HUES48 (cell line): Measurements from ENCODE around the gene OR8D1.

Experiments used
- H3K27ac ChIP-seq: one replicate; pipeline ENCODE4 v1.7.0; 2013; ENCODE audit warnings: low read depth, low read length, inconsistent platforms
- H3K27me3 ChIP-seq: 2 replicates; pipeline ENCODE4 v1.6.1; 2013; ENCODE audit warnings: mild to moderate bottlenecking, low read length; ENCODE audit not compliant: control insufficient read depth, insufficient read depth
- H3K36me3 ChIP-seq: 2 replicates; pipeline ENCODE4 v1.6.1; 2013; ENCODE audit warnings: low read length; ENCODE audit not compliant: control insufficient read depth, insufficient read depth
- H3K4me1 ChIP-seq: 2 replicates; pipeline ENCODE4 v1.6.1; 2013; ENCODE audit warnings: mild to moderate bottlenecking, low read length; ENCODE audit not compliant: control insufficient read depth, insufficient read depth
- H3K4me3 ChIP-seq: 2 replicates; pipeline ENCODE4 v1.5.1; 2013; ENCODE audit warnings: mild to moderate bottlenecking, low read depth, low read length
- H3K9ac ChIP-seq: 2 replicates; pipeline ENCODE4 v1.6.1; 2013; ENCODE audit warnings: mild to moderate bottlenecking, low read depth, low read length, moderate library complexity
- H3K9me3 ChIP-seq: 2 replicates; pipeline ENCODE4 v1.6.1; 2013; ENCODE audit warnings: low read length; ENCODE audit not compliant: control insufficient read depth, insufficient read depth

The OR8D1 gene

GRCh38 chr11:124313849-124314248 is at the start of gene OR8D1:
TSS of gene OR8D1 (minus strand) at chr11:124313949. CDS start at chr11:124310766, 3,183 bp downstream.
- Histone ChIP-seq H3K9me3 (no peaks in the 10 kb centered on the region), H3K9ac (no peak within 1 kb of the TSS), H3K27me3 (no peaks in the 10 kb centered on the region), H3K36me3 (no peaks in the 10 kb centered on the region), H3K4me3 (no peak within 1 kb of the TSS), H3K27ac (no peak within 1 kb of the TSS), H3K4me1 (no peaks in the 10 kb centered on the region)

GRCh38 chr11:124359566-124359965 is 45.8 kb upstream of the OR8D1 start:
- Histone ChIP-seq H3K4me3 (no peak overlapping the region), H3K36me3 (no peaks in the 10 kb centered on the region), H3K9me3 (no peaks in the 10 kb centered on the region), H3K4me1 (no peaks in the 10 kb centered on the region), H3K9ac (no peak overlapping the region), H3K27ac (no peak overlapping the region), H3K27me3 (no peaks in the 10 kb centered on the region)

- H3K4me3 ChIP-seq: no peak overlapping the region
- H3K4me1 ChIP-seq: no peaks in the 10 kb centered on the region
- H3K27me3 ChIP-seq: no peaks in the 10 kb centered on the region
- H3K36me3 ChIP-seq: no peaks in the 10 kb centered on the region
- no peak overlapping the region for H3K9ac ChIP-seq
- no peak overlapping the region for H3K27ac ChIP-seq
- no peaks in the 10 kb centered on the region; the same call in 1 of the 2 replicates for H3K9me3 ChIP-seq
Observed at GRCh38 chr11:124346311-124346955, 32.7 kb upstream of the OR8D1 start.

- H3K27ac ChIP-seq: no peak overlapping the region
- H3K27me3 ChIP-seq: no peaks in the 10 kb centered on the region
- H3K36me3 ChIP-seq: no peaks in the 10 kb centered on the region
- no peak overlapping the region for H3K4me3 ChIP-seq
- H3K9me3 ChIP-seq: no peaks in the 10 kb centered on the region; the same call in 1 of the 2 replicates
- H3K4me1 ChIP-seq: no peaks in the 10 kb centered on the region
- H3K9ac ChIP-seq: no peak overlapping the region
Observed at GRCh38 chr11:124344346-124344745, 30.6 kb upstream of the OR8D1 start.

- no peak overlapping the region for H3K9ac ChIP-seq
- H3K9me3 ChIP-seq: no peaks in the 10 kb centered on the region
- no peaks in the 10 kb centered on the region for H3K27me3 ChIP-seq
- H3K4me1 ChIP-seq: no peaks in the 10 kb centered on the region
- H3K36me3 ChIP-seq: no peaks in the 10 kb centered on the region
- no peak overlapping the region for H3K4me3 ChIP-seq
- no peak overlapping the region for H3K27ac ChIP-seq
Observed at GRCh38 chr11:124340142-124340447, 26.3 kb upstream of the OR8D1 start.

GRCh38 chr11:124339396-124340141 is 25.8 kb upstream of the OR8D1 start:
- H3K27ac ChIP-seq: no peak overlapping the region
- H3K27me3 ChIP-seq: no peaks in the 10 kb centered on the region
- H3K9me3 ChIP-seq: no peaks in the 10 kb centered on the region
- no peaks in the 10 kb centered on the region for H3K4me1 ChIP-seq
- no peaks in the 10 kb centered on the region for H3K36me3 ChIP-seq
- no peak overlapping the region for H3K9ac ChIP-seq
- H3K4me3 ChIP-seq: no peak overlapping the region

- no peaks in the 10 kb centered on the region for H3K36me3 ChIP-seq
- H3K9me3 ChIP-seq: peaks cover 15% of the 10 kb centered on the region
- H3K27ac ChIP-seq: no peak overlapping the region
- H3K27me3 ChIP-seq: no peaks in the 10 kb centered on the region
- H3K4me3 ChIP-seq: no peak overlapping the region
- H3K4me1 ChIP-seq: no peaks in the 10 kb centered on the region
- H3K9ac ChIP-seq: no peak overlapping the region
Observed at GRCh38 chr11:124331873-124332272, 18.1 kb upstream of the OR8D1 start.

GRCh38 chr11:124329787-124330478 is 16.2 kb upstream of the OR8D1 start:
- H3K9me3 ChIP-seq: peaks cover 15% of the 10 kb centered on the region
- H3K27ac ChIP-seq: no peak overlapping the region
- no peaks in the 10 kb centered on the region for H3K36me3 ChIP-seq
- no peak overlapping the region for H3K9ac ChIP-seq
- H3K4me1 ChIP-seq: no peaks in the 10 kb centered on the region
- H3K27me3 ChIP-seq: no peaks in the 10 kb centered on the region
- no peak overlapping the region for H3K4me3 ChIP-seq

- H3K36me3 ChIP-seq: no peaks in the 10 kb centered on the region
- H3K4me3 ChIP-seq: no peak overlapping the region
- H3K27me3 ChIP-seq: no peaks in the 10 kb centered on the region
- H3K9ac ChIP-seq: no peak overlapping the region
- H3K27ac ChIP-seq: no peak overlapping the region
- peaks cover 15% of the 10 kb centered on the region for H3K9me3 ChIP-seq
- H3K4me1 ChIP-seq: no peaks in the 10 kb centered on the region
Observed at GRCh38 chr11:124327775-124328174, 14.0 kb upstream of the OR8D1 start.

GRCh38 chr11:124322356-124322755 is 8.6 kb upstream of the OR8D1 start:
- no peaks in the 10 kb centered on the region; the same call in 1 of the 2 replicates for H3K9me3 ChIP-seq

GRCh38 chr11:124320097-124320496 is 6.3 kb upstream of the OR8D1 start, which contains the start of gene OR8D2:
TSS of gene OR8D2 (minus strand) at chr11:124320197. CDS start at chr11:124320197, 0 bp downstream.
- Histone ChIP-seq H3K9ac (no peak within 1 kb of the TSS), H3K9me3 (no peaks in the 10 kb centered on the region), H3K4me1 (no peaks in the 10 kb centered on the region), H3K4me3 (no peak within 1 kb of the TSS), H3K27ac (no peak within 1 kb of the TSS), H3K27me3 (no peaks in the 10 kb centered on the region), H3K36me3 (no peaks in the 10 kb centered on the region)

More at GRCh38 chr11:124322356-124322755, 8.6 kb upstream of the OR8D1 start:
- Histone ChIP-seq H3K4me3 (no peak overlapping the region), H3K36me3 (no peaks in the 10 kb centered on the region), H3K27me3 (no peaks in the 10 kb centered on the region), H3K4me1 (no peaks in the 10 kb centered on the region), H3K27ac (no peak overlapping the region), H3K9ac (no peak overlapping the region)
